ENCODE results near the gene RELN. TPM values are rescaled to one million over a fixed set of nuclear protein-coding genes. Genes with fewer than 3 reads are reported as not detected.

RELN gene
- total RNA-seq, 1 experiment from 2014 or later: 0.02 TPM

DNA sequence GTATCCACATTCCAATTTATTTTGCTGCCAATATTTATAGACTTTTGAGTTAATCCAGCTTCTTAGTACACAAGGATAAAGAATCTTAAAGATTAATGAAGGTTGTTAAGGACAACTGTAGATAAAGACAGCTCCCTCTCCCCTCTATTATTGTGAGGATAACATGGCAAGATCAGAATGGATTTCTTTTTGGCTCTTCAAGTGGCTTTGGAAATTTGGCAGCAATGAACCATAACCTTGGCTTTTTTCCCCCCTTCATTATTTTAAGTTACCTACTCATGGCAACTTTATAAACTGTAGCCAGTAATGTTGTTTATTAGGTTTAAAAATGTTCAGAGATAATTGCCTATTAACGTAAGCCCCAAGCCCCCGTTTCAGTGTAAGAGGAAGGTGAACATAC is 412.4 kb downstream of the RELN start:
- Histone ChIP-seq H3K27me3 (ENCODE audit: insufficient read depth, low read length) (no peaks in the 10 kb centered on the region), H3K79me1 (ENCODE audit: insufficient read depth, low read depth, low read length, poor library complexity, severe bottlenecking) (no peaks in the 10 kb centered on the region), H4K91ac (ENCODE audit: insufficient read length, low read depth, low read length) (no peak overlapping the region), H2BK120ac (ENCODE audit: low read depth, low read length, poor library complexity, severe bottlenecking) (no peak overlapping the region), H3K4me2 (ENCODE audit: insufficient read depth, insufficient read length, low read length) (no peak overlapping the region), H4K8ac (replicated peaks; ENCODE audit: insufficient read length, low read depth, low read length) (no peak overlapping the region), H2BK12ac (ENCODE audit: insufficient read length, low read depth, low read length) (no peak overlapping the region), H3K4me1 (ENCODE audit: insufficient read depth, low read length) (no peaks in the 10 kb centered on the region), H3K23me2 (ENCODE audit: insufficient read length, low read depth, low read length, poor library complexity, severe bottlenecking) (no peaks in the 10 kb centered on the region), H3T11ph (ENCODE audit: low read length) (no peak overlapping the region), H3K14ac (ENCODE audit: insufficient read depth, low read length) (no peak overlapping the region), H2AFZ (ENCODE audit: low read length) (no peak overlapping the region), H3K18ac (ENCODE audit: insufficient read length, low read depth, low read length) (no peak overlapping the region), H4K5ac (ENCODE audit: insufficient read length, low read depth, low read length) (no peak overlapping the region), H3K79me2 (ENCODE audit: insufficient read depth, low read length) (no peaks in the 10 kb centered on the region), H3K27ac (ENCODE audit: insufficient read length, low read depth, low read length) (no peak overlapping the region), H3K56ac (ENCODE audit: insufficient read length, low read depth, low read length) (no peak overlapping the region), H3K9ac (ENCODE audit: extremely low read depth, insufficient read length, low read length) (no peak overlapping the region), H2AK5ac (ENCODE audit: insufficient read length, low read length) (no peak overlapping the region), H3K9me3 (ENCODE audit: control insufficient read depth, low read depth, low read length) (no peaks in the 10 kb centered on the region), H3K23ac (ENCODE audit: insufficient read length, low read depth, low read length) (no peak overlapping the region), H2BK20ac (ENCODE audit: low read depth, low read length, poor library complexity, severe bottlenecking) (no peak overlapping the region), H4K20me1 (ENCODE audit: control insufficient read depth, insufficient read depth, insufficient read length) (no peaks in the 10 kb centered on the region), H3K4ac (ENCODE audit: low read depth, low read length) (no peak overlapping the region), H2BK15ac (ENCODE audit: low read depth, low read length) (no peak overlapping the region), H2BK5ac (ENCODE audit: insufficient read length, low read length) (no peak overlapping the region)
- TF ChIP-seq CTCF (conservative IDR thresholded peaks at IDR 0.05): no peak
- WGBS (ENCODE audit: extremely low coverage, insufficient read length, low lambda C conversion rate): no CpG with 5 or more reads among the region's 2 CpGs
- no peaks in the 10 kb centered on the region for H3K4me1 Mint-ChIP-seq
- no peak overlapping the region for H3K27ac Mint-ChIP-seq
- H3K36me3 Mint-ChIP-seq (ENCODE audit: insufficient read depth in 1 of 3, low read depth in 3 of 3): no peaks in the 10 kb centered on the region
- peaks cover 9% of the 10 kb centered on the region; the same call in 1 of the 2 replicates for H3K27me3 Mint-ChIP-seq (ENCODE audit: low read depth)
- no peak overlapping the region for H3K4me3 Mint-ChIP-seq
- no peak for DNase-seq
- no peaks in the 10 kb centered on the region for H3K9me3 Mint-ChIP-seq

Data from H9 (cell line).